Measurements from ENCODE around the gene SMIM45.

- TF ChIP-seq POLR2A (IDR thresholded peaks at IDR 0.05) (no peak), CTCF (IDR thresholded peaks at IDR 0.05) (no peak)
These were observed 42.5 kb upstream of the SMIM45 start for GRCh38 chr22:41909310-41910049.

All from uterus (tissue), 2 donors.